Astrocyte (in vitro differentiated cells and primary cell): ENCODE data around the gene SPTLC3.

Experiments used
- CTCF ChIP-seq: IDR thresholded peaks from 2 replicates; pipeline ENCODE4 v1.5.1; 2011; ENCODE audit warnings: low read depth, mild to moderate bottlenecking, inconsistent platforms, low read length, moderate library complexity; ENCODE audit not compliant: insufficient read depth
- EZH2 ChIP-seq: IDR thresholded peaks from 2 replicates; pipeline ENCODE4 v1.6.1; 2012; ENCODE audit warnings: mild to moderate bottlenecking, low read length, inconsistent platforms; ENCODE audit not compliant: insufficient read depth

- TF ChIP-seq CTCF (no peak), EZH2 (no peak)
Measured at GRCh38 chr20:13148961-13149360, 140.2 kb downstream of the SPTLC3 start.
